HK-2 (cell line): Measurements from ENCODE around the gene PGP.

Source experiments
- DNase-seq: peaks from one replicate; pipeline ENCODE4 v3.0.0-alpha.2; 2018; ENCODE audit not compliant: unreplicated experiment

Gene PGP

GRCh38 chr16:2237102-2237482, 22.5 kb upstream of the PGP start:
- no peak for DNase-seq

- DNase-seq: no peak
Measured at GRCh38 chr16:2236337-2237101, 21.9 kb upstream of the PGP start, which contains the start of gene DNASE1L2. Gene DNASE1L2, plus strand, starts transcription at chr16:2236444. Its CDS starts 373 bp downstream, at chr16:2236817.

- DNase-seq: no peak
Measured at GRCh38 chr16:2235695-2236336, 21.2 kb upstream of the PGP start.

- no peak for DNase-seq
Measured at GRCh38 chr16:2235234-2235651, 20.6 kb upstream of the PGP start.

- no peak for DNase-seq
Measured at GRCh38 chr16:2234813-2235170, 20.2 kb upstream of the PGP start.

GRCh38 chr16:2233872-2234812, 19.5 kb upstream of the PGP start:
- DNase-seq: no peak

GRCh38 chr16:2233046-2233775, 18.6 kb upstream of the PGP start:
- no peak for DNase-seq

GRCh38 chr16:2232094-2232990, 17.7 kb upstream of the PGP start:
- DNase-seq: no peak

- DNase-seq: no peak
Measured at GRCh38 chr16:2231016-2231931, 16.6 kb upstream of the PGP start.

- no peak for DNase-seq
Measured at GRCh38 chr16:2230376-2230775, 15.7 kb upstream of the PGP start.

- no peak for DNase-seq
Measured at GRCh38 chr16:2229632-2230250, 15.1 kb upstream of the PGP start.

- DNase-seq: no peak
Measured at GRCh38 chr16:2229091-2229490, 14.5 kb upstream of the PGP start.

GRCh38 chr16:2228161-2228824, 13.7 kb upstream of the PGP start:
- DNase-seq: no peak

GRCh38 chr16:2226918-2227317, 12.3 kb upstream of the PGP start:
- no peak for DNase-seq

GRCh38 chr16:2226245-2226793, 11.7 kb upstream of the PGP start:
- no peak for DNase-seq

- DNase-seq: peak; percentile 43
Measured at GRCh38 chr16:2223942-2224486, 9.4 kb upstream of the PGP start.

GRCh38 chr16:2223221-2223941, 8.7 kb upstream of the PGP start, which contains the start of gene E4F1:
Gene E4F1, plus strand, starts transcription at chr16:2223591. Its CDS starts 23 bp downstream, at chr16:2223614.
- DNase-seq: peak; percentile 98
